CD4-positive, alpha-beta T cell treated with Interleukin-4 for 4 hours (primary cell): ENCODE data around the gene KCTD8.
"Not testable (repeated sequence)": the region's sequence is repeated elsewhere in the genome, so short reads cannot be mapped to it uniquely, and the experiment has no call there.

Experiments used
- DNase-seq: peaks from one replicate; pipeline ENCODE4 v3.0.0-alpha.2; 2020

Gene KCTD8

GRCh38 chr4:44320833-44321232 lies 127.8 kb downstream of the KCTD8 start:
- DNase-seq: no peak

- DNase-seq: no peak
Observed at GRCh38 chr4:44319129-44319528, 129.5 kb downstream of the KCTD8 start.

- DNase-seq: no peak
Observed at GRCh38 chr4:44313702-44314101, 134.9 kb downstream of the KCTD8 start.

- no peak for DNase-seq
Observed at GRCh38 chr4:44287505-44287904, 161.1 kb downstream of the KCTD8 start.

GRCh38 chr4:44279469-44279868 lies 169.1 kb downstream of the KCTD8 start:
- no peak for DNase-seq

GRCh38 chr4:44279066-44279465 lies 169.5 kb downstream of the KCTD8 start:
- DNase-seq: no peak

- DNase-seq: no peak
Observed at GRCh38 chr4:44257461-44257860, 191.1 kb downstream of the KCTD8 start.

- no peak for DNase-seq
Observed at GRCh38 chr4:44256414-44256813, 192.2 kb downstream of the KCTD8 start.

GRCh38 chr4:44237643-44238042 lies 211.0 kb downstream of the KCTD8 start:
- no peak for DNase-seq

- no peak for DNase-seq
Observed at GRCh38 chr4:44235897-44236296, 212.7 kb downstream of the KCTD8 start.

- no peak for DNase-seq
Observed at GRCh38 chr4:44232262-44232661, 216.3 kb downstream of the KCTD8 start.

GRCh38 chr4:44231006-44231405 lies 217.6 kb downstream of the KCTD8 start:
- no peak for DNase-seq

GRCh38 chr4:44228326-44228725 lies 220.3 kb downstream of the KCTD8 start:
- DNase-seq: no peak

GRCh38 chr4:44221407-44221806 lies 227.2 kb downstream of the KCTD8 start:
- no peak for DNase-seq

GRCh38 chr4:44210750-44211149 lies 237.9 kb downstream of the KCTD8 start:
- DNase-seq: no peak

- no peak for DNase-seq
Observed at GRCh38 chr4:44196796-44197195, 251.8 kb downstream of the KCTD8 start.

- no peak for DNase-seq
Observed at GRCh38 chr4:44194365-44194764, 254.2 kb downstream of the KCTD8 start.

- no peak for DNase-seq
Observed at GRCh38 chr4:44186850-44187246, 261.8 kb downstream of the KCTD8 start.

- DNase-seq: no peak
Observed at GRCh38 chr4:44186096-44186849, 262.3 kb downstream of the KCTD8 start.

GRCh38 chr4:44181491-44182349 lies 266.9 kb downstream of the KCTD8 start:
- not testable (repeated sequence) for DNase-seq

GRCh38 chr4:44167766-44168165 lies 280.8 kb downstream of the KCTD8 start:
- DNase-seq: not testable (repeated sequence)

- no peak for DNase-seq
Observed at GRCh38 chr4:44165938-44166337, 282.7 kb downstream of the KCTD8 start.

- no peak for DNase-seq
Observed at GRCh38 chr4:44162538-44163270, 285.9 kb downstream of the KCTD8 start.
